H1 (cell line): ENCODE measurements around the gene PLA1A. TPM values are rescaled to one million over a fixed set of nuclear protein-coding genes. Genes with fewer than 3 reads are reported as not detected.

Experiments used
- CTCF ChIA-PET: fragments of 300-600 bp; sonication (Branson Sonifier 250); formaldehyde crosslinking; loops from one replicate; lab custom pipeline; 2021; ENCODE audit not compliant: partially characterized antibody; lab: Charles Lee
- POLR2A ChIA-PET: fragments of 300-600 bp; sonication (Branson Sonifier 250); formaldehyde crosslinking; loops from one replicate; lab custom pipeline; 2021; ENCODE audit warnings: inconsistent platforms; ENCODE audit not compliant: partially characterized antibody; lab: Charles Lee
- DNase-seq, 2 experiments: peaks; one replicate each; pipeline versions ENCODE4 v3.0.0 to v3.0.0-alpha.2; 2010 to 2022; ENCODE audit warnings: low spot score in 2 of 2, low read depth in 1 of 2, mixed read lengths in 1 of 2
- FAIRE-seq: peaks from 2 replicates; lab custom pipeline; 2011; peaks lifted over from hg19 to GRCh38; lab: Jason Lieb, UNC
- H2AFZ ChIP-seq: 2 replicates; pipeline ENCODE4 v1.8.1; 2012; ENCODE audit warnings: low read length, inconsistent platforms
- H2AK5ac ChIP-seq: 2 replicates; pipeline ENCODE4 v1.6.1; 2013; ENCODE audit warnings: low read depth, low read length
- H2BK120ac ChIP-seq: replicated peaks from 2 replicates; pipeline ENCODE3; 2013; ENCODE audit warnings: low read depth, low read length, inconsistent platforms
- H2BK12ac ChIP-seq: 2 replicates; pipeline ENCODE4 v1.6.1; 2013; ENCODE audit warnings: low read depth, low read length
- H2BK15ac ChIP-seq: 2 replicates; pipeline ENCODE4 v1.6.1; 2013; ENCODE audit warnings: low read length
- H2BK20ac ChIP-seq: 2 replicates; pipeline ENCODE4 v1.6.1; 2013; ENCODE audit warnings: low read length
- H2BK5ac ChIP-seq: 2 replicates; pipeline ENCODE4 v1.6.1; 2013; ENCODE audit warnings: low read depth, low read length
- H3K14ac ChIP-seq: 2 replicates; pipeline ENCODE4 v1.6.1; 2013; ENCODE audit warnings: inconsistent platforms; ENCODE audit not compliant: insufficient read length
- H3K18ac ChIP-seq: 2 replicates; pipeline ENCODE4 v1.6.1; 2013; ENCODE audit warnings: low read length; ENCODE audit errors: extremely low read depth
- H3K23ac ChIP-seq: 2 replicates; pipeline ENCODE4 v1.6.1; 2013; ENCODE audit warnings: inconsistent platforms; ENCODE audit not compliant: insufficient read length
- H3K23me2 ChIP-seq: 2 replicates; pipeline ENCODE4 v1.6.1; 2013; ENCODE audit warnings: low read depth, low read length
- H3K27ac ChIP-seq: 2 replicates; pipeline ENCODE4 v1.6.1; 2011; ENCODE audit warnings: low read depth, low read length, inconsistent platforms
- H3K27me3 ChIP-seq, 4 experiments: replicated peaks in 1 of 4; 1 replicate in 1 of 4; 2 replicates in 3 of 4; pipeline versions ENCODE4 v1.6.1 to v1.8.1; 2011 to 2013; ENCODE audit warnings: low read length in 3 of 4, mild to moderate bottlenecking in 3 of 4, inconsistent platforms in 2 of 4, mixed read lengths in 2 of 4, moderate library complexity in 1 of 4; ENCODE audit not compliant: control insufficient read depth in 3 of 4, insufficient read depth in 3 of 4; ENCODE audit errors: extremely low read depth in 1 of 4
- H3K36me3 ChIP-seq, 4 experiments: 2 replicates each; pipeline versions ENCODE4 v1.6.1 to v1.8.1; 2011 to 2013; ENCODE audit warnings: mild to moderate bottlenecking in 4 of 4, low read length in 3 of 4, moderate library complexity in 2 of 4, control low read depth in 1 of 4, inconsistent platforms in 1 of 4; ENCODE audit not compliant: insufficient read depth in 4 of 4, control insufficient read depth in 2 of 4
- H3K4ac ChIP-seq: replicated peaks from 2 replicates; pipeline ENCODE3; 2013; ENCODE audit warnings: low read length, low read depth, mixed read lengths, inconsistent platforms; ENCODE audit not compliant: insufficient read length
- H3K4me1 ChIP-seq, 4 experiments: replicated peaks in 1 of 4; 1 replicate in 1 of 4; 2 replicates in 3 of 4; pipeline versions ENCODE4 v1.6.1 to v1.8.1; 2011 to 2013; ENCODE audit warnings: low read length in 3 of 4, inconsistent platforms in 2 of 4, mixed read lengths in 1 of 4; ENCODE audit not compliant: insufficient read depth in 4 of 4, control insufficient read depth in 3 of 4
- H3K4me2 ChIP-seq, 2 experiments: 2 replicates each; pipeline versions ENCODE4 v1.6.1 to v1.8.1; 2011 to 2013; ENCODE audit warnings: low read depth in 2 of 2, low read length in 2 of 2, control low read depth in 1 of 2, inconsistent platforms in 1 of 2, mild to moderate bottlenecking in 1 of 2; ENCODE audit not compliant: insufficient read depth in 1 of 2
- H3K4me3 ChIP-seq, 4 experiments: fragments of 200-600, 300-600 bp in 1 of 4; sonication (generic), shearing (Covaris generic), sonication (Bioruptor Twin) in 1 of 4; 2 replicates each; pipeline versions ENCODE4 v1.5.1 to v1.8.1; 2011 to 2016; ENCODE audit warnings: low read length in 4 of 4, low read depth in 3 of 4, control low read depth in 2 of 4, inconsistent platforms in 2 of 4, mild to moderate bottlenecking in 2 of 4, mixed read lengths in 1 of 4, moderate library complexity in 1 of 4; ENCODE audit not compliant: insufficient read depth in 2 of 4; ENCODE audit errors: extremely low read depth in 1 of 4
- H3K56ac ChIP-seq: replicated peaks from 2 replicates; pipeline ENCODE3; 2013; ENCODE audit warnings: low read depth, mild to moderate bottlenecking, mixed read lengths, low read length, inconsistent platforms; ENCODE audit not compliant: insufficient read length
- H3K79me1 ChIP-seq: 2 replicates; pipeline ENCODE4 v1.6.1; 2013; ENCODE audit warnings: low read depth, low read length, control low read depth
- H3K79me2 ChIP-seq, 2 experiments: 2 replicates each; pipeline versions ENCODE4 v1.6.1 to v1.8.1; 2012 to 2013; ENCODE audit warnings: low read length in 2 of 2, mild to moderate bottlenecking in 2 of 2, inconsistent platforms in 1 of 2; ENCODE audit not compliant: insufficient read depth in 2 of 2, control insufficient read depth in 1 of 2
- H3K9ac ChIP-seq, 4 experiments: replicated peaks in 1 of 4; 1 replicate in 1 of 4; 2 replicates in 3 of 4; pipeline versions ENCODE4 v1.6.1 to v1.8.1; 2011 to 2013; ENCODE audit warnings: low read depth in 3 of 4, low read length in 3 of 4, control low read depth in 2 of 4, mild to moderate bottlenecking in 2 of 4, moderate library complexity in 2 of 4, inconsistent platforms in 1 of 4; ENCODE audit errors: extremely low read depth in 1 of 4
- H3K9me3 ChIP-seq, 2 experiments: 2 replicates each; pipeline versions ENCODE4 v1.6.1 to v1.8.1; 2012 to 2013; ENCODE audit warnings: mild to moderate bottlenecking in 2 of 2, moderate library complexity in 2 of 2, control low read depth in 1 of 2, inconsistent platforms in 1 of 2, low read depth in 1 of 2, low read length in 1 of 2, mixed read lengths in 1 of 2; ENCODE audit not compliant: insufficient read depth in 2 of 2
- H4K20me1 ChIP-seq, 2 experiments: replicated peaks in 1 of 2; 2 replicates each; pipeline versions ENCODE3 to v1.8.1; 2011 to 2013; ENCODE audit warnings: inconsistent platforms in 2 of 2, low read length in 2 of 2, mild to moderate bottlenecking in 1 of 2; ENCODE audit not compliant: insufficient read depth in 2 of 2, control insufficient read depth in 1 of 2
- H4K5ac ChIP-seq: 2 replicates; pipeline ENCODE4 v1.6.1; 2013; ENCODE audit warnings: low read length, low read depth, mixed read lengths, inconsistent platforms; ENCODE audit not compliant: insufficient read length
- H4K8ac ChIP-seq: 2 replicates; pipeline ENCODE4 v1.8.0; 2013; ENCODE audit warnings: mild to moderate bottlenecking, moderate library complexity, low read length, inconsistent platforms; ENCODE audit not compliant: insufficient read depth; ENCODE audit errors: extremely low read depth
- H4K91ac ChIP-seq: replicated peaks from 2 replicates; pipeline ENCODE3; 2013; ENCODE audit warnings: low read length, mixed read lengths, inconsistent platforms; ENCODE audit not compliant: insufficient read length
- BCL11A ChIP-seq, 2 experiments: IDR thresholded peaks; one replicate each; pipeline ENCODE4 v1.6.1; 2011; ENCODE audit warnings: low read depth in 2 of 2, low read length in 2 of 2, mild to moderate bottlenecking in 2 of 2
- EGR1 ChIP-seq: IDR thresholded peaks from 2 replicates; pipeline ENCODE4 v1.6.1; 2011; ENCODE audit warnings: low read depth, low read length, borderline replicate concordance
- SAP30 ChIP-seq: fragments of 300-600 bp; sonication (generic); IDR thresholded peaks from 2 replicates; pipeline ENCODE4 v1.7.1; 2012; ENCODE audit warnings: low read length, moderate library complexity, mild to moderate bottlenecking, inconsistent platforms; ENCODE audit not compliant: insufficient read depth, insufficient replicate concordance
- SIN3A ChIP-seq, 2 experiments: IDR thresholded peaks in 1 of 2; conservative IDR thresholded peaks in 1 of 2; 2 replicates each; pipeline ENCODE4 v1.6.1; 2011 to 2012; ENCODE audit warnings: low read length in 2 of 2, improper control_type of control experiment in 1 of 2, low read depth in 1 of 2, mild to moderate bottlenecking in 1 of 2
- SP1 ChIP-seq: IDR thresholded peaks from 2 replicates; pipeline ENCODE4 v1.6.1; 2011; ENCODE audit warnings: low read depth, low read length
- SUZ12 ChIP-seq: fragments of 200-600 bp; sonication (generic); IDR thresholded peaks from 2 replicates; pipeline ENCODE4 v1.6.1; 2012; ENCODE audit warnings: mild to moderate bottlenecking, inconsistent platforms, low read length, moderate library complexity, mixed read lengths
- WGBS, 2 experiments: shearing (Covaris generic) in 1 of 2; methylation state at CpG; one replicate each; pipeline versions ENCODE4 v1.1.6 to v1.1.7; 2013 to 2015; ENCODE audit warnings: low lambda C conversion rate in 2 of 2, mixed read lengths in 2 of 2, inconsistent platforms in 1 of 2, low coverage in 1 of 2, missing lambda C conversion rate in 1 of 2; ENCODE audit not compliant: insufficient replicate concordance in 2 of 2, insufficient coverage in 1 of 2, insufficient read length in 1 of 2; ENCODE audit errors: extremely low coverage in 1 of 2, missing lambda C conversion rate in 1 of 2; 5-methylcytosine and 5-hydroxymethylcytosine counted together
- polyA plus RNA-seq, 7 experiments: library from polyadenylated mRNA; depleted of rRNA in 3 of 7; stranded (reverse) in 5 of 7; unstranded in 2 of 7; fragments of >200 nt in 5 of 7; fragments of 200-250 nt in 2 of 7; gene quantifications; 1 replicate in 5 of 7; 2 replicates in 1 of 7; 4 replicates in 1 of 7; pipeline versions ENCODE4 v1.2.1 to v1.2.3, GENCODE V29; 2011 to 2013; ENCODE audit warnings: missing spikeins in 2 of 7, mixed read lengths in 2 of 7
- total RNA-seq: library from RNA; stranded (reverse); fragmentation: NEBNext Ultra II Directional; extraction: Animal tissue kit (Norgen Biotek cat#: 25700); gene quantifications from 2 replicates; pipeline ENCODE4 v1.2.1, GENCODE V29; 2021
- TF ChIP-seq, protein P1 (sequence below): IDR thresholded peaks from 2 replicates; pipeline ENCODE4 v1.6.1; 2012; ENCODE audit warnings: inconsistent platforms

PLA1A gene
- total and polyA plus RNA-seq, 2 of the 8 experiments (the other 6 are each of a cell fraction or from before 2014, with no cell fraction given) = not detected

DNA sequence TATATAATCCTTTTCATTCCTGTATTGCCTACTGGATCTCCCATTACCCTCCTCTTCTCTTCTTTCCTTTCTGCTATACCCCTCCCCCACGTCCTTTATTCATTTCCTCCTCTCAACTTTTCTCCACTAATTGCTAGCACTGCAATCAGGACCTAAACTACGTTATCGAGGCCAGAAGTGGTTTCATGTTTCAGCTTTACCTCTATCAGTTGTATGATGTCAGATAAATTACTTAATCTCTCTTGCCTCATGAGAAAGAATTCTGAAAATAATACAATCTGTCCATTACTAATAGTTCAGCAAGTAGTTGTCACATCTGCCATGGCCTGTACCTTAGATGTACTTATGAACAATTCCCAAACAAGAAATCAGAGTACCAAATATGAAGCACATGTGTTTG lies 52.1 kb downstream of the PLA1A start:
- H2AK5ac ChIP-seq = no peak overlapping the region
- no peak overlapping the region for H4K5ac ChIP-seq
- no peak overlapping the region for H3K56ac ChIP-seq
- no peak overlapping the region for H2BK20ac ChIP-seq
- H3K14ac ChIP-seq = no peak overlapping the region
- FAIRE-seq (no peak), DNase-seq (no peak)
- H3K4me1 ChIP-seq = peaks cover 0 to 7% (median 2%) of the 10 kb centered on the region in 4 experiments; a peak in 3 of 7 replicates
- H2BK5ac ChIP-seq = no peak overlapping the region
- no peak overlapping the region for H3K4me3 ChIP-seq
- no peak overlapping the region for H3K27ac ChIP-seq
- H4K20me1 ChIP-seq = no peaks in the 10 kb centered on the region
- H3K4me2 ChIP-seq = no peak overlapping the region
- H2BK15ac ChIP-seq = no peak overlapping the region
- H4K91ac ChIP-seq = no peak overlapping the region
- H2AFZ ChIP-seq = no peak overlapping the region
- no peak overlapping the region for H3K9ac ChIP-seq
- POLR2A ChIA-PET = no interaction called here
- H2BK12ac ChIP-seq = no peak overlapping the region
- H3K79me2 ChIP-seq = no peaks in the 10 kb centered on the region
- H3K23ac ChIP-seq = no peak overlapping the region
- H4K8ac ChIP-seq = no peak overlapping the region
- TF ChIP-seq EGR1 = no peak
- TF ChIP-seq SUZ12 = no peak
- TF ChIP-seq, protein P1, sequence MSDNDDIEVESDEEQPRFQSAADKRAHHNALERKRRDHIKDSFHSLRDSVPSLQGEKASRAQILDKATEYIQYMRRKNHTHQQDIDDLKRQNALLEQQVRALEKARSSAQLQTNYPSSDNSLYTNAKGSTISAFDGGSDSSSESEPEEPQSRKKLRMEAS = no peak
- TF ChIP-seq SP1 = no peak
- no peak for TF ChIP-seq BCL11A (IDR thresholded peaks at IDR 0.05; ENCODE audit: low read depth in 2 of 2, low read length in 2 of 2)
- no peak for TF ChIP-seq SIN3A (conservative IDR thresholded peaks at IDR 0.05 in 1 of 2, IDR thresholded peaks at IDR 0.05 in 1 of 2; ENCODE audit: low read depth in 1 of 2, low read length in 2 of 2)
- TF ChIP-seq SAP30 = no peak
- 73 to 100% methylated on average over 1 to 3 of the region's 3 CpGs for WGBS, 2 experiments
- no peaks in the 10 kb centered on the region for H3K27me3 ChIP-seq
- H3K79me1 ChIP-seq = no peaks in the 10 kb centered on the region
- H3K36me3 ChIP-seq = no peaks in the 10 kb centered on the region
- no peak overlapping the region for H2BK120ac ChIP-seq
- H3K4ac ChIP-seq = no peak overlapping the region
- no peaks in the 10 kb centered on the region for H3K9me3 ChIP-seq
- no peak overlapping the region for H3K18ac ChIP-seq
- H3K23me2 ChIP-seq = no peaks in the 10 kb centered on the region
- CTCF ChIA-PET = interaction anchor here (0.9 to 3.0 kb wide), 3 partner anchors 8 to 49 kb away, joined by 3 to 10 read pairs (median 5); no protein-coding TSS in a partner anchor
